AG04450 (cell line): ENCODE data around the gene SLX9. TPM values are rescaled to one million over a fixed set of nuclear protein-coding genes. Genes with fewer than 3 reads are reported as not detected.

Experiments used
- CTCF ChIA-PET: fragments of 300-600, 350-600 bp; formaldehyde crosslinking; extraction: SDS; loops from one replicate; lab custom pipeline; 2022; ENCODE audit warnings: antibody characterized with exemption, inconsistent platforms; lab: Charles Lee
- POLR2A ChIA-PET: fragments of 350-600 bp; formaldehyde crosslinking; extraction: SDS; loops from one replicate; lab custom pipeline; 2021; ENCODE audit warnings: antibody characterized with exemption, inconsistent platforms; lab: Yijun Ruan, JAX
- DNase-seq: peaks from one replicate; pipeline ENCODE4 v3.0.0-alpha.2; 2011; ENCODE audit warnings: low read depth, low spot score
- H3K27ac ChIP-seq: one replicate; pipeline ENCODE4 v1.5.1; 2012; ENCODE audit warnings: low read depth, low read length, control low read depth
- H3K27me3 ChIP-seq: one replicate; pipeline ENCODE4 v1.6.0; 2012; ENCODE audit warnings: low read length; ENCODE audit not compliant: control insufficient read depth, insufficient read depth
- H3K4me3 ChIP-seq: 2 replicates; pipeline ENCODE4 v1.5.1; 2011; ENCODE audit warnings: mild to moderate bottlenecking, low read depth, low read length, control low read depth
- H3K9me3 ChIP-seq: 2 replicates; pipeline ENCODE4 v1.5.1; 2012; ENCODE audit warnings: low read length; ENCODE audit not compliant: control insufficient read depth, insufficient read depth
- polyA plus RNA-seq: library from polyadenylated mRNA; depleted of rRNA; stranded (reverse); fragments of >200 nt; gene quantifications from 2 replicates; pipeline ENCODE4 v1.2.3, GENCODE V29; 2011
- TF ChIP-seq, protein P1 (sequence below): IDR thresholded peaks from 2 replicates; pipeline ENCODE4 v1.5.1; 2011; ENCODE audit warnings: low read depth, low read length, control low read depth, inconsistent platforms

The SLX9 gene
- polyA plus RNA-seq, 1 experiment = 11.4 TPM

- H3K4me3 ChIP-seq = no peak overlapping the region
- CTCF ChIA-PET = no interaction called here
- POLR2A ChIA-PET = no interaction called here
- no peaks in the 10 kb centered on the region for H3K27me3 ChIP-seq
- no peak for DNase-seq
- peaks cover 28% of the 10 kb centered on the region for H3K9me3 ChIP-seq
- H3K27ac ChIP-seq = no peak overlapping the region
- TF ChIP-seq, protein P1, sequence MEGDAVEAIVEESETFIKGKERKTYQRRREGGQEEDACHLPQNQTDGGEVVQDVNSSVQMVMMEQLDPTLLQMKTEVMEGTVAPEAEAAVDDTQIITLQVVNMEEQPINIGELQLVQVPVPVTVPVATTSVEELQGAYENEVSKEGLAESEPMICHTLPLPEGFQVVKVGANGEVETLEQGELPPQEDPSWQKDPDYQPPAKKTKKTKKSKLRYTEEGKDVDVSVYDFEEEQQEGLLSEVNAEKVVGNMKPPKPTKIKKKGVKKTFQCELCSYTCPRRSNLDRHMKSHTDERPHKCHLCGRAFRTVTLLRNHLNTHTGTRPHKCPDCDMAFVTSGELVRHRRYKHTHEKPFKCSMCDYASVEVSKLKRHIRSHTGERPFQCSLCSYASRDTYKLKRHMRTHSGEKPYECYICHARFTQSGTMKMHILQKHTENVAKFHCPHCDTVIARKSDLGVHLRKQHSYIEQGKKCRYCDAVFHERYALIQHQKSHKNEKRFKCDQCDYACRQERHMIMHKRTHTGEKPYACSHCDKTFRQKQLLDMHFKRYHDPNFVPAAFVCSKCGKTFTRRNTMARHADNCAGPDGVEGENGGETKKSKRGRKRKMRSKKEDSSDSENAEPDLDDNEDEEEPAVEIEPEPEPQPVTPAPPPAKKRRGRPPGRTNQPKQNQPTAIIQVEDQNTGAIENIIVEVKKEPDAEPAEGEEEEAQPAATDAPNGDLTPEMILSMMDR = no peak
Observed at GRCh38 chr21:45019887-45020537, 80.2 kb downstream of the SLX9 start.

GRCh38 chr21:45020629-45021427, 81.0 kb downstream of the SLX9 start:
- Histone ChIP-seq H3K27me3 (no peaks in the 10 kb centered on the region), H3K27ac (no peak overlapping the region), H3K4me3 (no peak overlapping the region), H3K9me3 (peaks cover 28% of the 10 kb centered on the region)
- ChIA-PET CTCF (no interaction called here), POLR2A (no interaction called here)
- TF ChIP-seq, protein P1 = no peak
- no peak for DNase-seq

GRCh38 chr21:45021428-45022347, 81.9 kb downstream of the SLX9 start:
- CTCF ChIA-PET = no interaction called here

GRCh38 chr21:45022348-45022675, 82.5 kb downstream of the SLX9 start:
- H3K4me3 ChIP-seq = no peak overlapping the region
- no peaks in the 10 kb centered on the region for H3K27me3 ChIP-seq
- ChIA-PET POLR2A (no interaction called here), CTCF (no interaction called here)
- DNase-seq = no peak
- peaks cover 33% of the 10 kb centered on the region for H3K9me3 ChIP-seq
- TF ChIP-seq, protein P1 = no peak
- H3K27ac ChIP-seq = no peak overlapping the region

More at GRCh38 chr21:45021428-45022347, 81.9 kb downstream of the SLX9 start:
- no peaks in the 10 kb centered on the region for H3K27me3 ChIP-seq
- no peak overlapping the region for H3K27ac ChIP-seq
- no peak overlapping the region for H3K4me3 ChIP-seq
- POLR2A ChIA-PET = no interaction called here
- peaks cover 33% of the 10 kb centered on the region for H3K9me3 ChIP-seq
- DNase-seq = no peak
- TF ChIP-seq, protein P1 = no peak
